ENCODE results near the gene TARDBP.
"Not testable (repeated sequence)": the region's sequence is repeated elsewhere in the genome, so short reads cannot be mapped to it uniquely, and the experiment has no call there.

Gene TARDBP

DNA sequence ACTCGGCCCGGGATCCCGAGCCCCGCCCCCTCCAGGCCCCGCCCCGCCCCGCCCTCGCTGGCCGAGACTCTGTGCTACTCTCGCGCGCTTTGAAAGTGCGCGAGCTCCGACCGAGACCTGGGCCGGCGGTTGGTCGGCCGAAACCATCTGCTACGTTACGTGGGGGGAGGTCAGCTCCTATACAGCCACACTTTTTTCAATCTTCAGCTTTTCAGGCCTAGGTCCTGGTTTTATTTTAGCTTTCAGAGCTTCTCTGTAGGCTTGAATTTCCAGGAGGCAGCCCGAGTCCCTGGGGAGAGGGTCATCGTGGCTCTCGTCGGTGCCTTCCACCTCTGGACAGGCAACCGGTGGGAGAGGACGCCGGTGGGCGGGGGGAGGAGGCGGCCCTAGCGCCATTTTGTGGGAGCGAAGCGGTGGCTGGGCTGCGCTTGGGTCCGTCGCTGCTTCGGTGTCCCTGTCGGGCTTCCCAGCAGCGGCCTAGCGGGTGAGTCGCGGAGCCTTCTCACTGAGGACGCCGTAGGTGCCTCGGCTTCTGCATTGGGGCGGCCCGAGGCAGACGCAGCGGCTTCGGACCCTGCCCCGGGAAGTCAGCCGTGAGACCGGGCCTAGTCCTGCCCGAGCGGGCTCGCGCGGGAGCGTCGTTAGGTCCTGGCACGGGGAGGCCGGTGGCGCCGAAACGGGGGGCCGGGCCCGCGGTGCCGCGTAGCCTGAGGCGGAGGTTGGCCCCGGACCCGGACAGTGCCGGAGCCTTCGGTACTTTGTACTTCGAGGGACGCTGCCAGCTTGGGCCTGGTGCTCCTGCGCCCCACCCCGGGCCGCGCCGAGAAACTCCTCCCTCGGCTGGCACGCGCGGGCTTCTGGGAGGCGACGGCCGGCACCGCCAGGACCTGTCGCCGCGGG is at the start of gene TARDBP:
Gene TARDBP (plus strand): TSS at position 395 of the 900 bp plus-strand sequence. CDS start 1,074 bp downstream, outside the sequence.
- DNase-seq (ENCODE audit: low read depth) = peak; percentile 47

DNA sequence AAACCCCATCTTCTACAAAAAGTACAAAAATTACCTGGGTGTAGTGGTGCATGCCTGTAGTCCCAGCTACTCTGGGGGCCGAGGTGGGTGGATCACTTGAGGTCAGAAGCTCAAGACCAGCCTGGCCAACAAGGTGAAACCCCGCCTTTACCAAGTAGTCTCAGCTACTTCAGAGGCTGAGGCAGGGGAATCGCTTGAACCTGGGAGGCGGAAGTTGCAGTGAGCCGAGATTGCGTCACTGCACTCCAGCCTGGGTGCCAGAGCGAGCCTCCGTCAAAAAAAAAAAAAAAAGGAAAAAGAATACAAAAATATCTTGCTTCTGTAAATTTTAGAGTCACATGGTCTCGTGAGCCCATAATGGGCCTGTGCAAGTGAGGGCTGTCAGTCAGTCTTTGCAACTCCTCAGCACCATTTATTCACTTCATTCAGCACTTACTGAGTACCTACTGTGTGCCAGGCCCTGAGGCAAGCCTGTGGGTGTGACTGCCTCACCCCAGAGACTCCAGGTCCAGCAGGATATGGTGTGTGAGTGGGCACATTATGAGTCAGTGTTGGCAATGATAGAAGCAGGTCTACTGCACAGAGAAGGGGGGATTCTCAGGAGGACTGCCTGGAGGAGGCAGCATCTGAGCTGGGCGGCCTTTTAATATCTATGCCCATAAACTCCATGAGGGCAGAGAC is 46.8 kb upstream of the TARDBP start:
- DNase-seq (ENCODE audit: low read depth) = no peak

DNA sequence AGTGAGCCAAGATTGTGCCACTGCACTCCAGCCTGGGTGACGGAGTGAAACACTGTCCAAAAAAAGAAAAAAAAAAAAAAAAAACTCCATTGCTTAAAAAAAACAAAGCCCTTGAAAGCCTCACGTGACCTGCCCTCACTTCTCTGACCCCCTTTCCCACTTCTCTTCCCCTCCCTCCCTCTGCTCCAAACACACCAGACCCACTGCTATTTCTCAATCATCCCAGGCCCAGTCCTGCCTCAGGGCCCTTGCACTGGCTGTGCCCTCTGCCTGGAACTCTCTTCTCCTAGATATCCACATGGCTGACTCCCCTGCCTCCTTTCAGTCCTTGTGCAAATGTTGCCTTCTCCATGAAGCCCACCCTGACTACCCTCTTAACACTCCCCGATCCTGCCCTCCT is 45.4 kb upstream of the TARDBP start:
- DNase-seq (ENCODE audit: low read depth) = no peak

DNA sequence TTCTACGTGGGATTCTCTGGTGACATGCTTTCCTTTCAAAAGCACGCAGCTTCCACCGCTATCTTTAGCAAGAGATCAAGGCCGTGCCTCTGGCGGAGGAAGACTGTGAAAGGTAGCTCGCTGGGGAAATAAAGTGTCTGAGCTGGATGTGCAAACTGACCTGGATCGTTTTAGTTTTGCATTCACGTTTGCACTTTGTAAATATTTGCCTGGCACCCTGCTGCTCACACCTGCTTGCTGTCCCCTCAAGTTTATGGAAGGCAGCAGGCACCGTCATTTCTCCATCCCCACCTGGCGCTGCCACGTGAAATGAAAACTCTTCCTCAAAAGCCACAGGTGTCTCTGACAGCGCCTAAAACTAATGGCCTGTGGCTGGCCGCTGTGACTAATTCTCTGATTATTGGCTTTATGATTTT is 44.0 kb upstream of the TARDBP start:
- no peak for DNase-seq (ENCODE audit: low read depth)

DNA sequence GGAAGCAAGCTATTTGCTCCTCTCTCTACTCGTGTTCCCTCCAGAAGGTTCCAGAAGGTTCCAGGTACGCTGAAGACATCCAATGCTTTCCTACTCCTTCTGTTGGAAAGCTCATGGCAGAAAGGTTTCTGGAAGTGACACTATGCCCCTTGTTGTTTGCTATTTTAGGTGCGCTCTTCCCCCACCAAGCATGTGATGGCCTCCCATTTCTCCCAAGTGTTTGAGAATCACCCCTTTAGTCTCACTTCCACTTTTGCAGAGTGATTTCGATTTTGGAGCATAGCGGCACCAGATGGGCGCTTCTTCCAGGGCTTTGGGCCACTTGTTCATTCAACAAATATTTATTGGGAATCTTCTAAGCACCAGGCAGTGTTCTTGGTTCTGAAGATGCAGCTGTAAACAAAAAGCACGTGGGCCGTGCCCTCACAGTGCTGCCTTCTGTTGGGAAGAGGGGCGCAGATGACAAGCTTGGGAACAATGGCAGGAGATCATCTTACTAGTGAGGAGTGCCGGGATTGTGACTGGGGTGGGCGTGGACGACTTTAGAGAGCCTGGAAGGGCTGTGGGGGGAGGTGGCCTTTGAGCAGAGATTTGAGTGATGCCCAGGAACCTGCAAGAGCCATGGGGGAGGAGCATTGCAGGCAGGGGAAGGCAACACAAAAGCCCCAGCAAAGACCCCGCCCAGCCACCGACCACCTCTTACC is 43.0 kb upstream of the TARDBP start:
- no peak for DNase-seq (ENCODE audit: low read depth)

DNA sequence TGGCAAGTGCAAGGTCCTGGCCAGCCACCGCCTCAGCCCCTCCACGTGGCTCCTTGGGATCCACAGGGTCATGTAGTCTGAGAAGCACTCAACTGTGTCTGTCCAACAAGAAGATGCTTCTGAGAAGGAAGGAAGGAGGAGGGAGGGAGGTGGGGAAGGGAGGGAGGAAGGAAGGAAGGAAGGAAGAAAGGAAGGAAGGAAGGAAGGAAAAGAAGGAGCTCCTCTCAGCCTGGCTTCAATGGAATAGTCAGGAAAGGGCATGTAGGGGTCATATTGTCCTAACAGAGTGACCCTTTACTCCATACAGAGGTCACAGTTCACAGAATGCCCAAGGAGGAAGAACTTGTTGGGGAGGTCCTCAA is 42.5 kb upstream of the TARDBP start:
- no peak for DNase-seq (ENCODE audit: low read depth)

DNA sequence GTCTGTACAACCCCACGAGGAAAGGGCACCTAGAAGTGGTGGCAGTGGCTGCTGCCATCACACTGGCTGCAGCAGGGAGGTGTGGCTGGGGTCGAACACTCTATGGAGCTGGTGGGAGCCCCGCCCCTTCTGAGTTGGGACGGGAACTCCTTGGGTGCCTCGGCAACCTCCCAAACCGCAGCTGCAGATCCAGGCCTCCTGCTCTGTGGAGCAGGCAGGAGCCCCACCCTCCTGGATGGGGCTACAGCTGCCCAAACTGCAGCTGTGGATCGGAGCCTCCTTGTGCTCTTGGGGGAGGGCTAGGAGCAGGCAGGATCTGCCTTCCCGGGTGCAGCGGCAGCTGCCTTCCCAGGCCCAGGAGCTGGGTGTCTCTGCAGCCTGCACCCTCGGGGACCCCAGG is 38.9 kb upstream of the TARDBP start:
- peak; percentile 27 for DNase-seq (ENCODE audit: low read depth)

DNA sequence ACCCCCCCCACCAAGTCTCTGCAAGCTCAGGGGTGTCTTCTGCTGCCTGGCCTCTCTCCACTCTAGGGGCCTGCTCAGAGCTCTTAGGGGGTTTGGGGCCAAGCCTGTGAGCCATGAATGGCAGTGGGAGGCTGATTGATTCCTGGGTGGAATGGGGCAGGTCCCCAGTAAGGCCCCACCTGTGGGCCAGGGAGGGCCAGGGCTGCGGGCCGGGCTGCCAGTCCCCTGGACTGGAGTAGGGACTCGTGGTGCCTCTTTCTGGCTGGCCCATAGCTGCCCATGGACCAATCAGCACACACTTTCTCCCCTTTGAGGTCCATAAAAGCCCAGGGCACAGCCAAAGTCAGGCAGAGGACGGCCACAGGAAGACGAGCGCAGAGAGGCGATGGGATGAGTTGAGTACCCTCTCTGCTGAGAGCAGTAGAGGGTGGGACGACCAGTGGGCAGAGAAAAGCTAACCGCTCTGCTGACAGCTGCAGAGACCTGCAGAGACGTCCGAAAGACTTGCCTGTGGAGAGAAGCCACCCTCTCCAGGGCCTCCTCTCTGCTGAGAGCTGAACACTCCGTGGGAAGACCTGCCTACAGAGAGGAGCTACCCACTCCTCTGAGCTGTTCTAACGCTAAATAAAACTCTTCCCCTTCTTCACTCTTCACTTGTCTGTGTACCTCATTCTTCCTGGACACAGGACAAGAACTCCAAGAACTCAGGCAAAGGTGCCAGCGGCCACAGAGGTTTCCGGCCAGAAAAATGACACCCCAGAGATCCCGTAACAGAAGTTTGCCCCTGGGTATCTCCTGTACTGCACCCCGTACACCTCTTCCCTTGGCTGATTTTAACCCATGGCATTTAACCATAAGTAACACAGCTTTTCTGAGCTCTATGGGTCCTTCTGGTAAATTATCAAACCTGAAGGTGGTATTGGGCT is 38.2 kb upstream of the TARDBP start:
- DNase-seq (ENCODE audit: low read depth) = no peak

DNA sequence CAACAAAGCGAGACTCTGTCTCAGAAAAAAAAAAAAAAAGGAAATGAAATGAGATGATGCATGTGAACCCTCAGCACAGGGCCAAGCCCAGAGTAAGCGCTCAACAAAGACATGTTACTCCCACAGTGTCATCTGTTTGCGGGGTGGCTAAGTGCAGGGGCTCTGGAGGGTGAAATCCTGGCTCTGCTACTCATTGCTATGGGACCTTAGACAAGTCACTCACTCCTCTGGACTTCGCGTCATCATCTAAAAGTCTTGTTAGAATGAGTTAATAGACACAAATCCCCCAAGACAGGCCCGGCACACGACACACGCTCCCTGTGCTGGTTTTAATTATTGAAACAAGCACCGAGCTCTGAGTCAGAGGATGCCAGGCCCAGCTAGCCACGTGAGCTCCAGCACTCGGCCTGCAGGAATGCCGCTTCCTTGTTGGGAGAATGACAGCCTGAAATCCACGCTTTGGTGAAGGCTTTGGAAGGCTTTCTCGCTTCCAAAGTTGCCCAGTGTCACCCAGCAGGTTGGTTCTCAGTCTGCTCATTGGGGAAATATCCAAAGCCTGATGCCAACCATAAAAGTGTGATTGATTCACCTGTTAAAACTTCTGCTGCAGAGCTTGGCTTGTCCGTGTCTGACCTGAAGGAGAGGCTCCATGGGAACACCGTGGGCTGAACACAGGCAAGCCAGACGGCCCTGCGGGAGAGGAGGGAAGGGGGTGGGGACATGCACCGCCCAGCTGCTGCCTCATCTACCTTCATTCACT is 36.7 kb upstream of the TARDBP start:
- peak; percentile 82 for DNase-seq (ENCODE audit: low read depth)

DNA sequence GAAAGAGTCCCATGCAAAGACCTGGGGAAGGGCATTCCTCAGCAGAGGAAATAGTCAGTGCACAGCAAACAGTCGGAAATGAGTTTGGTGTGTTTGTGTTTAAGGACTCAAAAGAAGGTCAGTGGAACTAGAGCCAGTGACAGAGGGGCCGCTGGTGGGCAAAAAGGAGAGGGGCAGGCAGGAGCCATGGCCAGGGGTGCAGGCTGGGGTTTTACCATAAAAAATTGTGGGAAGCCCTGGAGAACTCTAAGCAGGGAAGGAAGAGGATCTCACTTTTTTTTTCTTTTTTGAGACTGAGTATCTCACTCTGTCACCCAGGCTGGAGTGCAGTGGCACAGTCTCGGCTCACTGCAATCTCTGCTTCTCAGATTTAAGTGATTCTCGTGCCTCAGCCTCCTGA is 33.7 kb upstream of the TARDBP start:
- DNase-seq (ENCODE audit: low read depth) = no peak

DNA sequence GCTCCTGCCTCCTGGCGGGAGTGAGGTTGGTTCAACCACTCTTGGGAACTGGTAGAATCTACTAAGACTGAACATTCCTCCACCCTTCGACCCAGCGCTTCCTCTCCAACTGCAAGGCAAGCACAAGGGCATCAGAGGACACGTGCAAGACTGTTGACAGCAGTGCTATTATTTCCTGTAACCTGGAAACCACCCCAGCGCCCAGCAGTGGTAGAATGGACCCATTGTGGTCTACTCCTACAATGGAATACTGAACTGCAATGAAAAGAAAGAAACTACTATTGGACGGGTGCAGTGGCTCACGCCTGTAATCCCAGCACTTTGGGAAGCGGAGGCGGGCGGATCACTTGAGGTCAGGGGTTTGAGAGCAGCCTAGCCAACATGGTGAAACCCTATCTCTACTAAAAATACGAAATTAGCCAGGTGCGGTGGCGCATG is 33.0 kb upstream of the TARDBP start:
- DNase-seq (ENCODE audit: low read depth) = peak; percentile 19

DNA sequence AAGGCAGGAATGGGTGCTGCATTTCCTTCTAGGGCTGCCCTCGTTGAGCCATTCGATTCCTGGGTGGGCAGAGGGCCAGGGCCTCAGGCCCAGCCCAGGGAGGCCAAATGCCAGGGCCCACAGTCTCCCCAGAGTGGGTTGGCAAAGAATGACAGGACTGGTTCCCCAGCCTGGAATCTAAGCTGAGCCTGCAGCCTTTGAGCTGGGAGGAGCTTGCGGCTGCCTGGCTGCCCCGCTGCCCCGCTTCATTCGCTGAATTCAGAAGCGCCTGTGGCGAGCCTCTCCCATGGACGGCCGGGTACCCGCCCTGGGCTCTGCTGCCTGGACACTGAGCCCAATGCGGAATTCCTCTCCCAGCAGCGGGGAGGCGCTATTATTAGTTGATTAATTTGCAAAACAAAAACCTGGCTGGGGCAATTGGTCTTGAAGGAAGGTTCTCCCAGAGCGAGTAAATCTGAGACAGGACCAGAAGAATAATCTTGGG is 32.3 kb upstream of the TARDBP start:
- DNase-seq (ENCODE audit: low read depth) = peak; percentile 62

DNA sequence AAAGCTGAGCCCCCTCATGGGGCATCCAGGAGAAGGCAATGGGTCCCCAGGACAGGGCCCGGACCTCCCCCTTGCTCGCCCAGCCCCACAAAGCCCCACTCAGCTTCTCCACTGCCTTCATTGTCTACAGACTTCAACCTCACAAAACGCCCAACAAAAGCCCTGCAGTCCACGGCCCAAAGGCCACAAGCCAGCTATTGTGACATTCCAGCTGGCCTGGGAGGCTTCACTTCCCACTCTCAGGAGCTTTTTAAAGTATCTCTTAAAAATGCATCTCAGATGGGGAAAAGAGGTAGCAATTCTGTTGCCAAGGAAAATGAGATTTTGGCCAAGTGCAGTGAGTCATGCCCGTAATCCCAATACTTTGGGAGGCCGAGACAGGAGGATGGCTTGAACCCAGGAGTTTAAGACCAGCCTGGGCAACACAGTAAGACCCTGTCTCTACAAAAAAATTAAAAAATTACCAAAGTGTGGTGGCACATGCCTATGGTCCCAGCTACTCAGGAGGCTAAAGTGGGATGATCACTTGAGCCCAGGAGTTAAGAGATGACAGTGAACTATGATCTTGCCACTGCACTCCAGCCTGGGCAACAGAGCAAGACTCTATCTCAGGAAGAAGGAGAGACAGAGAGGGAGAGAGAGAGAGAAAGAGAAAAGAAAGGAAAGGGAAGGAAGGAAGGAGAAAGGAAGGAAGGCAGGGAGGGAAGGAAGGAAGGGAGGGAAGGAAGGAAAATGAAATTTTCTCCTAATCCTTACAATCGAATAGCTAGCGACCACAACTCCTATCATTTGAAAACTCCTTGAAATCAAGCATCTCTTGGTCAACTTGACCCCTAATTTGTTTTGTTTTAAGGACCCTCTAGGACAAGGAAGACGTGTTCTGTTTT is 31.4 kb upstream of the TARDBP start:
- peak; percentile 53 for DNase-seq (ENCODE audit: low read depth)

DNA sequence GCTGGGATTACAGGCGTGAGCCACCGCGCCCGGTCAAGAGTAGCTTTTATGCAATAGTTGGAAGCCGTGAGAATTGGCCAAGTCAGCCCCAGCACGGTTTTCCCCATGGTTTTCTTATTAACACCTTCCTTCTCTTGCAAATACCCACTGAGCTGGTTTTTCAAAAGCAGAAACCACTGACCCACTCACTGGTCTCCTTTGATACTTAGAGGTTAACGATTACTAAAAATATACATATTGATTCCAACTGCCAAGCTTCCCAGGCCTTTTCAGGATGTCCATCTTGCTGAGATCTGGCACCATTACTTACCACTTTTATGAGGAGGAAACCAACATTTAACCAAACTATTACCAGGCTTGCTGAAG is 25.9 kb upstream of the TARDBP start:
- DNase-seq (ENCODE audit: low read depth) = no peak

DNA sequence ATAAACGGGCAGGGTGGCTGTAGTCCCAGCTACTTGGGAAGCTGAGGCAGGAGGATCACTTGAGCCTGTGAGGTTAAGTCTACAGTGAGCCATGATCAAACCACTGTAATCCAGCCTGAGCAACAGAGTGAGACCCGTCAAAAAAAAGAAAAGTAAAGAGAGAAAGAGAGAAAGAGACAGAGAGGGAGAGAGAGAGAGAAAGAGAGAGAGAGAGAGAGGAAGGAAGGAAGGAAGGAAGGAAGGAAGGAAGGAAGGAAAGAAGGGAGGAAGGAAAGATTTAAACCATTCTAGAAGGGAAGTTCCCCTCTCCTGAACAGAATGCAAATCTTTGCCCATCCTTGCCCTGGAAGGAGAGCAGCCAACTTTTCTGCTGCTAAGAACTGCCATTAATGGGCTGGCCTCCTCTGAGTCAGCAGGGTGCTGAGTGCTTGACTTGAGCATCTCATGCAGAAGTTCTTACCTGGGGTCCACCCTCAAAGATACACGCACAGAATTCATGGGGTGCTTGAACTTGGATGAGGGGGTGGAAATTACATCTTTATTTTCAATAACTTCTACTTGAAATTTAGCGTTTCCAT is 24.5 kb upstream of the TARDBP start:
- DNase-seq (ENCODE audit: low read depth) = no peak

DNA sequence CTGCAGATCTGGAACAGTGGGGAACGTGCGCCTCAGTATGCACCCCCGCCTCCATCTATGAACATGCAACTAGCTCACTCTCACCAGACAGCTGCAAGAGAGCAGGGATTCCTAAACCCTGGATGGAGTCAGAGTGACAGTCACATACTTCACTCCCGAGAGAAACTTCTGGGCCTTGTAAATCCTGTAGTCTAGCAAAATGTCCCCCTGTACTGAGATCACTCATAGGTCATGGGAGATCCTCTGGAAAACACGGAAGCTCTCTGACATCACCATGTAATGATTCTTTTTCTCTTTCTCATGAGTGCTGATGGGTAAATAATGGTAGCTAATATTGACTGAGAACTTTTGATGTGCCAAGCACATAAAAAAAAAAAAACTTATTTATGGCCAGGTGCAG is 23.4 kb upstream of the TARDBP start:
- no peak for DNase-seq (ENCODE audit: low read depth)

DNA sequence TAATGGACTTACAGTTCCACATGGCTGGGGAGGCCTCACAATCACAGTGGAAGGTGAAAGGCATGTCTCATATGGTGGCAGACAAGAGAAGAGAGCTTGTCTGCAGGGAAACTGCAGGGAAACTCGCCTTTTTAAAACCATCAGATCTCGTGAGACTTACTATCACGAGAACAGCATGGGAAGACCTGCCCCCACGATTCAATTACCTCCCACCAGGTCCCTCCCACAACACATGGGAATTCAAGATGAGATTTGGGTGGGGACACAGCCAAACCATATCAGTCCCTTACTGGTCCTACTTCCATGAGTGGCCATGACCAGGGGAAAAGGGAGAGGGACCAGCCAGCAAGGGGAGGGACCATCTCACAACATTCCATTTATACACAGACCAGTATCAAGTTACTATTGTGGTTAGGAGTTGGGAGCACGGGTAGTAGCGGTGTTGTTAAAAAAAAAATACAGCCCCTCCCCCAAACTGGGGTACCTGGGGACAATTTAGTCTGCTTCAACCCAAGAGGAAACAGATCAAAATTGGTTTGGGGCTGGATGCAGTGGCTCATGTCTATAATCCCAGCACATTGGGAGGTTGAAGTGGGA is 22.4 kb upstream of the TARDBP start:
- not testable (repeated sequence) for DNase-seq (ENCODE audit: low read depth)

DNA sequence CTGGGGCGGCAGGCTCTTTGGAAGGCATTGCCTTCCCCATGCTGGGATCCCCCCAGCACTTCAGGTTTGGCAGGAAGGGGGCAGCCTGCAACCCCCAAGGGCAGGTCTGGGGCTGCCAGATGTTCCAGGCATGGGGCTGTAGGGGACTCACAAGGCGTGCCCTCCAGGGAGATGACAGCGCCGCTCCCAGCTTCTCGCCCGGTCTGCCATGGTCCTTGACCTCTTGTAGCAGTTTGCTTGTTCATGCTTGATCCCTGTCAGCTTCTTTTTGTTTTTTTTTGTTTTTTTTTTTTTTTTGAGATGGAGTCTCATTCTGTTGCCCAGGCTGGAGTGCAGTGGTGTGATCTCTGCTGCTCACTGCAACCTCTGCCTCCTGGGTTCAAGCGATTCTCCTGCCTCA is 21.6 kb upstream of the TARDBP start:
- no peak for DNase-seq (ENCODE audit: low read depth)

DNA sequence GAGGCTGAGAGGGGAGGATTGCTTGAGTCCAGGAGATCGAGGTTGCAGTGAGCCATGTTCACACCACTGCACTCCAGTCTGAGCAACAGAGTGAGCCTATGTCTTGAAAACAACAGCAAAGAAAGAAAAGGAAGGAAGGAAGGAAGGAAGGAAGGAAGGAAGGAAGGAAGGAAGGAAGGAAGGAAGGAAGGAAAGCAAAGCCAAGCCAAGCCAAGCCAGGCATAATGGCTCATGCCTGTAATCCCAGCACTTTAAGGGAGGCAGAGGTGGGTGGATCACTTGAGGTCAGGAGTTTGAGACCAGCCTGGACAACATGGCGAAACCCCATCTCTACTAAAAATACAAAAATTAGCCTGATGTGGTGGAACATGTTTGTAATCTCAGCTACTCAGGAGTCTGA is 20.4 kb upstream of the TARDBP start:
- DNase-seq (ENCODE audit: low read depth) = not testable (repeated sequence)

All from GM04503 (cell line).